H1 (cell line): ENCODE results near the gene MORC3. TPM values are rescaled to one million over a fixed set of nuclear protein-coding genes. Genes with fewer than 3 reads are reported as not detected.

Experiments used
- ATF2 ChIP-seq: IDR thresholded peaks from 2 replicates; pipeline ENCODE4 v1.6.1; 2012; ENCODE audit warnings: low read length, inconsistent platforms
- BACH1 ChIP-seq: IDR thresholded peaks from 2 replicates; pipeline ENCODE4 v1.6.1; 2012; ENCODE audit warnings: low read length, improper control_type of control experiment
- BRCA1 ChIP-seq: IDR thresholded peaks from 2 replicates; pipeline ENCODE4 v1.6.1; 2012; ENCODE audit warnings: low read depth, low read length, improper control_type of control experiment
- E2F6 ChIP-seq: IDR thresholded peaks from 2 replicates; pipeline ENCODE4 v1.6.1; 2012; ENCODE audit warnings: inconsistent platforms
- EZH2 ChIP-seq: fragments of 200-600 bp; sonication (generic); IDR thresholded peaks from 2 replicates; pipeline ENCODE4 v1.7.1; 2012; ENCODE audit warnings: low read depth, mild to moderate bottlenecking, moderate library complexity, low read length, inconsistent platforms; ENCODE audit not compliant: severe bottlenecking
- GABPA ChIP-seq: IDR thresholded peaks from 2 replicates; pipeline ENCODE4 v1.6.1; 2011; ENCODE audit warnings: mild to moderate bottlenecking, low read length, moderate library complexity, borderline replicate concordance; ENCODE audit not compliant: insufficient read depth
- HDAC6 ChIP-seq: IDR thresholded peaks from one replicate; pipeline ENCODE4 v1.7.1; 2012; ENCODE audit warnings: low read depth, mild to moderate bottlenecking, inconsistent platforms, low read length, moderate library complexity
- JUN ChIP-seq: IDR thresholded peaks from 2 replicates; pipeline ENCODE4 v1.6.1; 2011; ENCODE audit warnings: low read depth, mild to moderate bottlenecking, improper control_type of control experiment, low read length
- KDM4A ChIP-seq: IDR thresholded peaks from one replicate; pipeline ENCODE4 v1.7.1; 2012; ENCODE audit warnings: low read depth, mild to moderate bottlenecking, moderate library complexity, low read length, inconsistent platforms; ENCODE audit not compliant: severe bottlenecking
- MAFK ChIP-seq: IDR thresholded peaks from 2 replicates; pipeline ENCODE4 v1.6.1; 2012; ENCODE audit warnings: low read depth, mild to moderate bottlenecking, improper control_type of control experiment, low read length
- MAX ChIP-seq: IDR thresholded peaks from 2 replicates; pipeline ENCODE4 v1.6.1; 2012; ENCODE audit warnings: inconsistent platforms
- NANOG ChIP-seq: IDR thresholded peaks from 2 replicates; pipeline ENCODE4 v1.6.1; 2011; ENCODE audit warnings: low read length, low read depth, mild to moderate bottlenecking, inconsistent platforms; ENCODE audit not compliant: insufficient read depth, poor library complexity, severe bottlenecking
- NRF1 ChIP-seq: IDR thresholded peaks from 2 replicates; pipeline ENCODE4 v1.6.1; 2011; ENCODE audit warnings: mild to moderate bottlenecking, low read depth, low read length, improper control_type of control experiment
- RAD21 ChIP-seq, 2 experiments: IDR thresholded peaks in 1 of 2; conservative IDR thresholded peaks in 1 of 2; 2 replicates each; pipeline ENCODE4 v1.6.1; 2011; ENCODE audit warnings: low read depth in 2 of 2, low read length in 2 of 2, improper control_type of control experiment in 1 of 2, inconsistent platforms in 1 of 2, mild to moderate bottlenecking in 1 of 2, moderate library complexity in 1 of 2
- RXRA ChIP-seq: IDR thresholded peaks from 2 replicates; pipeline ENCODE4 v1.6.1; 2011; ENCODE audit warnings: low read depth, mild to moderate bottlenecking, low read length, moderate library complexity; ENCODE audit not compliant: insufficient read depth
- SAP30 ChIP-seq: fragments of 300-600 bp; sonication (generic); IDR thresholded peaks from 2 replicates; pipeline ENCODE4 v1.7.1; 2012; ENCODE audit warnings: low read length, moderate library complexity, mild to moderate bottlenecking, inconsistent platforms; ENCODE audit not compliant: insufficient read depth, insufficient replicate concordance
- SIRT6 ChIP-seq: IDR thresholded peaks from one replicate; pipeline ENCODE4 v1.7.1; 2012; ENCODE audit warnings: low read length, inconsistent platforms
- SIX5 ChIP-seq: IDR thresholded peaks from 2 replicates; pipeline ENCODE4 v1.6.1; 2011; ENCODE audit warnings: mild to moderate bottlenecking, low read depth, low read length
- SUZ12 ChIP-seq: fragments of 200-600 bp; sonication (generic); IDR thresholded peaks from 2 replicates; pipeline ENCODE4 v1.6.1; 2012; ENCODE audit warnings: mild to moderate bottlenecking, inconsistent platforms, low read length, moderate library complexity, mixed read lengths
- TBP ChIP-seq: IDR thresholded peaks from 2 replicates; pipeline ENCODE4 v1.6.1; 2011; ENCODE audit warnings: low read depth, low read length, improper control_type of control experiment
- ZNF274 ChIP-seq: IDR thresholded peaks from 2 replicates; pipeline ENCODE4 v1.7.0; 2012; ENCODE audit warnings: low read length, borderline replicate concordance; ENCODE audit errors: extremely low read depth
- polyA plus RNA-seq, 7 experiments: library from polyadenylated mRNA; depleted of rRNA in 3 of 7; stranded (reverse) in 5 of 7; unstranded in 2 of 7; fragments of >200 nt in 5 of 7; fragments of 200-250 nt in 2 of 7; gene quantifications; 1 replicate in 5 of 7; 2 replicates in 1 of 7; 4 replicates in 1 of 7; pipeline versions ENCODE4 v1.2.1 to v1.2.3, GENCODE V29; 2011 to 2013; ENCODE audit warnings: missing spikeins in 2 of 7, mixed read lengths in 2 of 7
- total RNA-seq: library from RNA; stranded (reverse); fragmentation: NEBNext Ultra II Directional; extraction: Animal tissue kit (Norgen Biotek cat#: 25700); gene quantifications from 2 replicates; pipeline ENCODE4 v1.2.1, GENCODE V29; 2021

Gene MORC3
- total and polyA plus RNA-seq, 2 of the 8 experiments (the other 6 are each of a cell fraction or from before 2014, with no cell fraction given), result 5.0 to 20.4 TPM

GRCh38 chr21:36320421-36321324, 676 bp downstream of the MORC3 start (continued):
- TF ChIP-seq NANOG (no peak), MAX (no peak), ZNF274 (no peak), RAD21 (IDR thresholded peaks at IDR 0.05 in 1 of 2, conservative IDR thresholded peaks at IDR 0.05 in 1 of 2; ENCODE audit: low read depth in 2 of 2, low read length in 2 of 2) (no peak), SAP30 (peak; percentile 34), EZH2 (no peak), E2F6 (no peak), TBP (peak; percentile 10; the same call in 1 of the 2 replicates), SIX5 (no peak), KDM4A (peak; percentile 46), RXRA (no peak), SUZ12 (no peak), BRCA1 (no peak), JUN (no peak), SIRT6 (no peak), GABPA (no peak), NRF1 (no peak), MAFK (no peak), HDAC6 (no peak), ATF2 (no peak), BACH1 (no peak)
